SK-N-MC (cell line): ENCODE results near the gene CSPG5.

Experiments used
- EZH2 ChIP-seq: fragments of 200-600 bp; sonication (generic); IDR thresholded peaks from one replicate; pipeline ENCODE4 v1.6.1; 2017; ENCODE audit warnings: antibody characterized with exemption
- POLR2AphosphoS5 ChIP-seq: IDR thresholded peaks from 2 replicates; pipeline ENCODE4 v1.6.1; 2012; ENCODE audit warnings: mild to moderate bottlenecking, low read depth, low read length, borderline replicate concordance

- TF ChIP-seq EZH2 (no peak), POLR2AphosphoS5 (no peak)
These were observed 24.3 kb downstream of the CSPG5 start for GRCh38 chr3:47554335-47554734.
